Measurements from ENCODE around the gene TGM2. TPM values are rescaled to one million over a fixed set of nuclear protein-coding genes. Genes with fewer than 3 reads are reported as not detected.
"Not testable (repeated sequence)": the region's sequence is repeated elsewhere in the genome, so short reads cannot be mapped to it uniquely, and the experiment has no call there.

Gene TGM2
- total RNA-seq, 1 experiment from 2014 or later: 1.5 TPM

GRCh38 chr20:38106461-38106860 lies 58.6 kb downstream of the TGM2 start:
- Mint-ChIP-seq H3K9me3 (ENCODE audit: unreplicated experiment) (no peaks in the 10 kb centered on the region), H3K27ac (ENCODE audit: low read depth, unreplicated experiment) (no peak overlapping the region), H3K4me1 (ENCODE audit: insufficient read depth, unreplicated experiment) (peaks cover 24% of the 10 kb centered on the region), H3K4me3 (ENCODE audit: unreplicated experiment) (no peak overlapping the region), H3K27me3 (ENCODE audit: insufficient read depth, unreplicated experiment) (no peaks in the 10 kb centered on the region), H3K36me3 (ENCODE audit: insufficient read depth, unreplicated experiment) (no peaks in the 10 kb centered on the region)
- no TSS peak for BruUV-seq (replicated peaks)
- TF ChIP-seq CTCF (IDR thresholded peaks at IDR 0.05; ENCODE audit: unreplicated experiment): no peak
- ChIA-PET POLR2A (no interaction called here), CTCF (interaction anchor here (1.4 kb wide), 1 partner anchor 115 kb away, joined by 4 read pairs; no protein-coding TSS in a partner anchor)
- intact Hi-C loops (cut with micrococcal nuclease): no loop called here
- DNase-seq (ENCODE audit: unreplicated experiment): no peak

DNA sequence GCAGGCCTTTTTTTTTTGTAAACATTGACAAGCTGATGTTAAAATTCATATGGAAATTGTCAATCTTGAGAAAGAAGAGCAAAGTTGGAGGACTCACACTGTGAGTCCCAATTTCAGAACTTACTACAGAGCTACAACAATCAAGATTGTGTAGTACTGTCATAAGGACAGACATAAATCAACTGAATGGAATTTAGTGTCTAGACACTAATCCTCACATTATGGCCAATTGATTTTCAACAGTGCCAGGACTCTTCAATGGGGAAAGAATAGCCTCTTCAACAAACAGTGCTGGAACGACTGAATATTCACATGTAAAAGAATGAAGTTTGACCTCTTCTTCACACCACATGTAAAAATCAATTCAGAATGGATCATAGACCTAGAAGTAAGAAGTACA lies 60.8 kb downstream of the TGM2 start:
- intact Hi-C loops (cut with micrococcal nuclease): no loop called here
- no peak for TF ChIP-seq CTCF (IDR thresholded peaks at IDR 0.05; ENCODE audit: unreplicated experiment)
- no peak for DNase-seq (ENCODE audit: unreplicated experiment)
- Mint-ChIP-seq H3K9me3 (ENCODE audit: unreplicated experiment) (peaks cover 14% of the 10 kb centered on the region), H3K4me1 (ENCODE audit: insufficient read depth, unreplicated experiment) (peaks cover 10% of the 10 kb centered on the region), H3K27ac (ENCODE audit: low read depth, unreplicated experiment) (no peak overlapping the region), H3K4me3 (ENCODE audit: unreplicated experiment) (no peak overlapping the region), H3K27me3 (ENCODE audit: insufficient read depth, unreplicated experiment) (no peaks in the 10 kb centered on the region), H3K36me3 (ENCODE audit: insufficient read depth, unreplicated experiment) (no peaks in the 10 kb centered on the region)
- POLR2A ChIA-PET: no interaction called here
- BruUV-seq (replicated peaks): no TSS peak
- CTCF ChIA-PET: interaction anchor here (0.6 to 1.0 kb wide), 4 partner anchors 51 to 540 kb away, joined by 3 to 6 read pairs (median 4); no protein-coding TSS in a partner anchor

DNA sequence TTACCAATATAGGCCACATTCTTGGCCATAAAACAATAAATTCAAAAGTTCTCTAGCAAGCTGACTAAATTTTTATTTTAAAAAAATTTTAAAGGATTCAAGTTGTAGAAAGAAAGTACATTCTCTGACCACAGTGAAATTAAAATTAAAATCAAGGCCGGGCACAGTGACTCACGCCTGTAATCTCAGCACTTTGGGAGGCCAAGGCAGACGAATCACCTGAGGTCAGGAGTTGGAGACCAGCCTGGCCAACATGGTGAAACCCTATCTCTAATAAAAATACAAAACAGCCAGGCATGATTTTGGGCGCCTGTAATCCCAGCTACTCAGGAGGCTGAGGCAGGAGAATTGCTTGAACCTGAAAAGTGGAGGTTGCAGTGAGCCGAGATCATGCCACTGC lies 62.9 kb downstream of the TGM2 start:
- CTCF ChIA-PET; H3K4me1 Mint-ChIP-seq (ENCODE audit: insufficient read depth, unreplicated experiment); intact Hi-C loops (cut with micrococcal nuclease); DNase-seq (ENCODE audit: unreplicated experiment); H3K27ac Mint-ChIP-seq (ENCODE audit: low read depth, unreplicated experiment); H3K4me3 Mint-ChIP-seq (ENCODE audit: unreplicated experiment); H3K36me3 Mint-ChIP-seq (ENCODE audit: insufficient read depth, unreplicated experiment); POLR2A ChIA-PET; H3K27me3 Mint-ChIP-seq (ENCODE audit: insufficient read depth, unreplicated experiment); BruUV-seq (replicated peaks): not testable (repeated sequence)
- H3K9me3 Mint-ChIP-seq (ENCODE audit: unreplicated experiment): peaks cover 14% of the 10 kb centered on the region

GRCh38 chr20:38098952-38099351 lies 66.1 kb downstream of the TGM2 start:
- ChIA-PET POLR2A (interaction anchor here (0.7 to 1.6 kb wide), 4 partner anchors 11 to 139 kb away, joined by 3 to 10 read pairs (median 4); no protein-coding TSS in a partner anchor), CTCF (interaction anchor here (0.6 to 2.3 kb wide), 8 partner anchors 11 to 950 kb away, joined by 3 to 14 read pairs (median 4); no protein-coding TSS in a partner anchor)
- no peak for DNase-seq (ENCODE audit: unreplicated experiment)
- H3K27me3 Mint-ChIP-seq (ENCODE audit: insufficient read depth, unreplicated experiment): no peaks in the 10 kb centered on the region
- no peaks in the 10 kb centered on the region for H3K36me3 Mint-ChIP-seq (ENCODE audit: insufficient read depth, unreplicated experiment)
- no peak overlapping the region for H3K4me3 Mint-ChIP-seq (ENCODE audit: unreplicated experiment)
- BruUV-seq (replicated peaks): no TSS peak
- peaks cover 14% of the 10 kb centered on the region for H3K9me3 Mint-ChIP-seq (ENCODE audit: unreplicated experiment)
- no peak for TF ChIP-seq CTCF (IDR thresholded peaks at IDR 0.05; ENCODE audit: unreplicated experiment)
- peaks cover 12% of the 10 kb centered on the region for H3K4me1 Mint-ChIP-seq (ENCODE audit: insufficient read depth, unreplicated experiment)
- intact Hi-C loops (cut with micrococcal nuclease): no loop called here
- no peak overlapping the region for H3K27ac Mint-ChIP-seq (ENCODE audit: low read depth, unreplicated experiment)

Measured in MCF 10A (cell line).